Measurements from ENCODE around the gene SPAG6.
A peak's percentile ranks its signal among the peaks of the same experiment; 100 is the strongest.

Gene SPAG6

DNA sequence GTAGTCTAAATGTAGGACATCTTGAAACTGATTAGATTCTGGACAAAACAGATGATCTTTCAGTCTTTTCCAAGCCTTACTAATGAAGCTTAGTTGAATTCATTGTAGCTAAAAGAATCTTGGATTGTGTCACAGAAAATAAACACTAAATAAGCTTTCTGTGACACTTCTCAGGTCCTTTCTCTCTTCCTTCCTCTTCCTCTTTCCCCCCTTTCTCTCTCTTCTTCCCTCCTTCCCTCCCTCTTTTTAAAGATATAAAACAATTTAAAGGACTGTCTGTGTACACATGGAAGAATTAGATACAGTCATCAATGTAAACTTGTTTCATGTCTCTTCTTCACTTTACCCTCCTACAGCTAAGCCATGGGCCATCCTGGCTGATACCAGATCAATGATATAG, 34.4 kb upstream of the SPAG6 start:
- H3K4me3 ChIP-seq (ENCODE audit: low read depth, low read length): no peak overlapping the region
- TF ChIP-seq, protein P1, sequence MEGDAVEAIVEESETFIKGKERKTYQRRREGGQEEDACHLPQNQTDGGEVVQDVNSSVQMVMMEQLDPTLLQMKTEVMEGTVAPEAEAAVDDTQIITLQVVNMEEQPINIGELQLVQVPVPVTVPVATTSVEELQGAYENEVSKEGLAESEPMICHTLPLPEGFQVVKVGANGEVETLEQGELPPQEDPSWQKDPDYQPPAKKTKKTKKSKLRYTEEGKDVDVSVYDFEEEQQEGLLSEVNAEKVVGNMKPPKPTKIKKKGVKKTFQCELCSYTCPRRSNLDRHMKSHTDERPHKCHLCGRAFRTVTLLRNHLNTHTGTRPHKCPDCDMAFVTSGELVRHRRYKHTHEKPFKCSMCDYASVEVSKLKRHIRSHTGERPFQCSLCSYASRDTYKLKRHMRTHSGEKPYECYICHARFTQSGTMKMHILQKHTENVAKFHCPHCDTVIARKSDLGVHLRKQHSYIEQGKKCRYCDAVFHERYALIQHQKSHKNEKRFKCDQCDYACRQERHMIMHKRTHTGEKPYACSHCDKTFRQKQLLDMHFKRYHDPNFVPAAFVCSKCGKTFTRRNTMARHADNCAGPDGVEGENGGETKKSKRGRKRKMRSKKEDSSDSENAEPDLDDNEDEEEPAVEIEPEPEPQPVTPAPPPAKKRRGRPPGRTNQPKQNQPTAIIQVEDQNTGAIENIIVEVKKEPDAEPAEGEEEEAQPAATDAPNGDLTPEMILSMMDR (IDR thresholded peaks at IDR 0.05; ENCODE audit: borderline replicate concordance, insufficient read depth, low read depth, low read length): no peak

DNA sequence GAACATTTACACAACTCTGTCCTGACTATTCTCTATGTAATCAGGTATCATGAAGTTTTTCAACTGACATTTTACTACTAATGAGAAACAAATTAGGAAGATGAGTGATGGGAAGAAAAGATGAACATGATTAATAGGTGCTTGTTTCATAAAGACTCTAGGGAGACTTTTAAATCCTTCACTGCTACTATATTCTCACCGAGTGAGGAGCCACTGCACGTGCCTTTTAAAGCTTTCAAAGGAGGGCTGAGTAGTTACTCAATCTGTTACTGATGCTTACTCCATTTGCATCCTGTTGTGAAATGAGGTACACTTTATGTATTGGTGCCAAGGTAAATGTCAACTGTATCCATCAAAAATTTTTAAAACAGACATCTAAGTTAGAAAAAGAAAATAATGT, 30.4 kb upstream of the SPAG6 start:
- TF ChIP-seq, protein P1 (IDR thresholded peaks at IDR 0.05; ENCODE audit: borderline replicate concordance, insufficient read depth, low read depth, low read length): no peak
- no peak overlapping the region for H3K4me3 ChIP-seq (ENCODE audit: low read depth, low read length)

DNA sequence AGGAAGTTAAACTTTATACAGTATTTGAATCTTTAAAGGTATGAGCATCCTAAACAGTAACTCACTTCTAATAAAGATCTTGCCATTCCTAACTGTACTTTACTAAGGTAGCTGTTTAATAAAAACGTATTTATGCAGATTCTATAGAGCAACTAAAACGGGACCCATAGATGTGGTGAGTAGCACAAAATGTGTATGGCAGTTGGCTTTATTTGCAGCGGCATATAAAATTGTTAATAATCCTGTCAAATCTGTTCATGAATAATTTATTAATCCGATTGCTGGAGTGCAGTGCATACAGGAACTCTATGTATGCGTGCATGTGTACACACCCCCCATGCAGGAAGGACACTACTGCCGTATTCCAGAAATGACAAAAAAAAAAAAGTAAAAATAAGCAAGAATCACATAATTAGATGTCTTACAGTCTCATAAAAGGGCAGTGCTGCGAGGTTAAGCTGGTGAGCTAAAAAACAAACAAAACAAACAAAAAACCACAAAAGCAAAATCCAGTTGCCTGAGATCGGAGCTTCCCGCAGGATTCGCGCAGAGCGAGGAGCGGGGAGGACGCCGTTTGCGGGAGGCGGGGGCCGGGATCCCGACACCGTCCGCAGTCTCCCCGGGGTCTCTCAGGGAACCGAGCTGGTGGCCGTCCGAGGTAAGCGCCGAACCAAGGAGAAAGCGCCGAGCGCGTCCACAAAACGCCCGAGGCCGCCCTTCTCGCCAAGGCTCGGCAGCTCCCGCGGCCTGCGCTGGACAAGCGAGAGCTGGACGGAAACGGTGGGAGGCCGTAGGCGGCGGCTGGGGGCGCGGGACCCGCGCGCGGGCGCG, 29.6 kb upstream of the SPAG6 start:
- H3K4me3 ChIP-seq (ENCODE audit: low read depth, low read length): peak overlapping the region; percentile 95
- TF ChIP-seq, protein P1 (IDR thresholded peaks at IDR 0.05; ENCODE audit: borderline replicate concordance, insufficient read depth, low read depth, low read length): no peak

DNA sequence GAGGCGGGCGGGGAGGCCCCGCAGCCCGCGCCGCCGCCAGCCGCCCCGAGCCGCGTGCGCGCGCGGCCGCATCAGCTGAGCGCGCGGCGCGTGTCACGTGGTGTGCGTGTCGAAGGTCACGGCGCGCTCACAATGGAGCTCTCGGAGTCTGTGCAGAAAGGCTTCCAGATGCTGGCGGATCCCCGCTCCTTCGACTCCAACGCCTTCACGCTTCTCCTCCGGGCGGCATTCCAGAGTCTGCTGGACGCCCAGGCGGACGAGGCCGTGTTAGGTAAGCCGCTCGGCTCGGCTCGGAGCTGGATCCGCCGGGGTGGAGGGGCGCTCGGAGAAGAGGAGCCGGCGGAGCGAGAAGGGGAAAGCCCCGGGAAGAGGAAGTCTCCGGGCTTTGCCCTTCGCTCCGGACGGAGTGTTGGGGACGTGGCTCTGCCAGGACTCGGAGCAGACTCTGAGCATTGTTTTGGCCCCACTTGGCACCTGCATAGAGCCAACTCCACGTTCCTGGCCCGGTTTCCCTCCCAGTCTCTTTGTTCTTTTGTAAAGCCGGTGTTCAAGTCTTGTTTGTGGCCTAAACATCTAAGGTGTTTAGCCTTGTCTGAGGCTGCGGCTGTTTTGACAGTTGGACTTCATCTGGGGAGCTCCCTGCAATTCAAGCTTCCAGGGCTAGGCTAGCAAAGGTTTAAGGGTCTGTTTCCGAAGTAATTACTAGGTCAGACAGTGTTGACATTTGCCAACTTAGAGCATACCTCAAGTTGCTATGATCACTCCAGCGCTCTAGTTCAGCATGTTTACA, 28.8 kb upstream of the SPAG6 start, which contains the start of gene COMMD3:
Gene COMMD3 (plus strand): TSS at position 103 of the 790 bp plus-strand sequence. CDS start 30 bp downstream, at position 133.
- peak within 1 kb of the TSS; percentile 95 for H3K4me3 ChIP-seq (ENCODE audit: low read depth, low read length)
- TF ChIP-seq, protein P1 (IDR thresholded peaks at IDR 0.05; ENCODE audit: borderline replicate concordance, insufficient read depth, low read depth, low read length): no peak

DNA sequence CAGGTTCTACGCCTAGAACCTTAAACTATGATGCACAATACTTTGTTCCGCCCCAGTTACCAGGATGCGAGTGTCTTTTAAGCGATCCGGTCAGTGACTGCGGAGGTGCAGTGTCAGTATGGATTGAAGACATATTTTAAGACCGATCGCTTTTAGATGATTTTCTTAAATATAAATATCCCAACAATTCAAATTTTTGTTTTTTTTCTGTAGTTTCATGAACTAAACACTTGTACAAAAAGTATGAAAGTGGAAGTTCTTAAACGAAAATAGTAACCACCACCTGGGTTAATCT, 28.3 kb upstream of the SPAG6 start:
- TF ChIP-seq, protein P1 (IDR thresholded peaks at IDR 0.05; ENCODE audit: borderline replicate concordance, insufficient read depth, low read depth, low read length): no peak

DNA sequence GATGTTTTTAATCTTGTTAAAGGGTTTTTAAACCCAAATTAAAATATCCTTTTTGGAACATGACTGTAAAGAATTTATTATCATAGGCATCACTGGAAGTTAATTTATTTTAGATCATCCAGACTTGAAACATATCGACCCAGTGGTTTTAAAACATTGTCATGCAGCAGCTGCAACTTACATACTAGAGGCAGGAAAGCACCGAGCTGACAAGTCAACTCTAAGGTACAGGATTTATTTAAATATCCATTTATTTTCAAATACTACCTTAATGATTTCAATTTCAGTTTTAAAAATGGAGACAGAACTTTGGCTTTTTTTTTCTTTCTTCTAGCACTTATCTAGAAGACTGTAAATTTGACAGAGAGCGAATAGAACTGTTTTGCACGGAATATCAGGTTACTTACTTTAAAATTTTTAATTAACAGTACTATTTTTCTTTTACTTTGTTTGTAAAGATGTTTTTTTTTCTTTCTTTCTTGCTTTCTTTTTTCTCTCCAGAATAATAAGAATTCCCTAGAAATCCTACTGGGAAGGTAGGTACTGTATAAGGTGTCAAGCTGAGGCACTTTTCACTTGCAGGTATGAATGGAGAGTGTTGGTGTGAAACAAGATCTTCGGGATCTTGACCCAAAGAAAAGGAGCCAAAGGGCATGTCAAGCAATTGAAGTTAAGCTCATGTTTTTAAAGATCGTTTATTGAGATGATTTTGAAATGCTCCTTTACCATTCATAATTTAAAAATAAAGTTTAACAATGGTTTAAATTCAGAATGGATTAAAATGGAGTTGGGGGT, 27.3 kb upstream of the SPAG6 start:
- H3K4me3 ChIP-seq (ENCODE audit: low read depth, low read length): no peak overlapping the region
- TF ChIP-seq, protein P1 (IDR thresholded peaks at IDR 0.05; ENCODE audit: borderline replicate concordance, insufficient read depth, low read depth, low read length): no peak

More for the DNA sequence above, 28.3 kb upstream of the SPAG6 start:
- H3K4me3 ChIP-seq (ENCODE audit: low read depth, low read length): peak overlapping the region; percentile 95
